ENCODE measurements around the gene GPALPP1.
A peak's percentile ranks its signal among the peaks of the same experiment; 100 is the strongest.
"Not testable (repeated sequence)": the region's sequence is repeated elsewhere in the genome, so short reads cannot be mapped to it uniquely, and the experiment has no call there.

Gene GPALPP1

GRCh38 chr13:44989071-44989889, at the start of gene GPALPP1, which contains the start of gene NUFIP1:
Gene GPALPP1, plus strand, starts transcription at chr13:44989538. Its CDS starts 117 bp downstream, at chr13:44989655.
Gene NUFIP1, minus strand, starts transcription at chr13:44989471. Its CDS starts 35 bp downstream, at chr13:44989436.
- peak; percentile 67 for DNase-seq (ENCODE audit: low read depth)

GRCh38 chr13:44943411-44943810, 45.9 kb upstream of the GPALPP1 start:
- not testable (repeated sequence) for DNase-seq (ENCODE audit: low read depth)

GRCh38 chr13:44951184-44951583, 38.2 kb upstream of the GPALPP1 start:
- no peak for DNase-seq (ENCODE audit: low read depth)

- DNase-seq (ENCODE audit: low read depth): no peak
Observed at GRCh38 chr13:44952671-44953070, 36.7 kb upstream of the GPALPP1 start.

- DNase-seq (ENCODE audit: low read depth): no peak
Observed at GRCh38 chr13:44954224-44954623, 35.1 kb upstream of the GPALPP1 start.

GRCh38 chr13:44955406-44955805, 33.9 kb upstream of the GPALPP1 start:
- DNase-seq (ENCODE audit: low read depth): no peak

GRCh38 chr13:44961997-44962396, 27.3 kb upstream of the GPALPP1 start:
- DNase-seq (ENCODE audit: low read depth): no peak

- no peak for DNase-seq (ENCODE audit: low read depth)
Observed at GRCh38 chr13:44967704-44968433, 21.5 kb upstream of the GPALPP1 start.

GRCh38 chr13:44968434-44968815, 20.9 kb upstream of the GPALPP1 start:
- no peak for DNase-seq (ENCODE audit: low read depth)

- no peak for DNase-seq (ENCODE audit: low read depth)
Observed at GRCh38 chr13:44969551-44970484, 19.5 kb upstream of the GPALPP1 start.

GRCh38 chr13:44971656-44972595, 17.4 kb upstream of the GPALPP1 start:
- DNase-seq (ENCODE audit: low read depth): no peak

- no peak for DNase-seq (ENCODE audit: low read depth)
Observed at GRCh38 chr13:44972956-44973581, 16.3 kb upstream of the GPALPP1 start.

- DNase-seq (ENCODE audit: low read depth): no peak
Observed at GRCh38 chr13:44974056-44974793, 15.1 kb upstream of the GPALPP1 start.

GRCh38 chr13:44976196-44976595, 13.1 kb upstream of the GPALPP1 start:
- no peak for DNase-seq (ENCODE audit: low read depth)

- no peak for DNase-seq (ENCODE audit: low read depth)
Observed at GRCh38 chr13:44976949-44977583, 12.3 kb upstream of the GPALPP1 start.

GRCh38 chr13:44978328-44978727, 11.0 kb upstream of the GPALPP1 start:
- no peak for DNase-seq (ENCODE audit: low read depth)

- DNase-seq (ENCODE audit: low read depth): no peak
Observed at GRCh38 chr13:44989941-44990340, 603 bp downstream of the GPALPP1 start.

GRCh38 chr13:45003417-45003816, 14.1 kb downstream of the GPALPP1 start:
- DNase-seq (ENCODE audit: low read depth): no peak

GRCh38 chr13:45004096-45004495, 14.8 kb downstream of the GPALPP1 start:
- DNase-seq (ENCODE audit: low read depth): no peak

All from non-pigmented ciliary epithelial cell (primary cell).